HG03103 (cell line): Measurements from ENCODE around the gene LRSAM1.

Source experiments
- ATAC-seq: cut with Tn5 transposase; IDR thresholded peaks from one replicate; pipeline ENCODE4 v1.9.1; 2021; ENCODE audit warnings: low read depth; ENCODE audit not compliant: unreplicated experiment

Gene LRSAM1

DNA sequence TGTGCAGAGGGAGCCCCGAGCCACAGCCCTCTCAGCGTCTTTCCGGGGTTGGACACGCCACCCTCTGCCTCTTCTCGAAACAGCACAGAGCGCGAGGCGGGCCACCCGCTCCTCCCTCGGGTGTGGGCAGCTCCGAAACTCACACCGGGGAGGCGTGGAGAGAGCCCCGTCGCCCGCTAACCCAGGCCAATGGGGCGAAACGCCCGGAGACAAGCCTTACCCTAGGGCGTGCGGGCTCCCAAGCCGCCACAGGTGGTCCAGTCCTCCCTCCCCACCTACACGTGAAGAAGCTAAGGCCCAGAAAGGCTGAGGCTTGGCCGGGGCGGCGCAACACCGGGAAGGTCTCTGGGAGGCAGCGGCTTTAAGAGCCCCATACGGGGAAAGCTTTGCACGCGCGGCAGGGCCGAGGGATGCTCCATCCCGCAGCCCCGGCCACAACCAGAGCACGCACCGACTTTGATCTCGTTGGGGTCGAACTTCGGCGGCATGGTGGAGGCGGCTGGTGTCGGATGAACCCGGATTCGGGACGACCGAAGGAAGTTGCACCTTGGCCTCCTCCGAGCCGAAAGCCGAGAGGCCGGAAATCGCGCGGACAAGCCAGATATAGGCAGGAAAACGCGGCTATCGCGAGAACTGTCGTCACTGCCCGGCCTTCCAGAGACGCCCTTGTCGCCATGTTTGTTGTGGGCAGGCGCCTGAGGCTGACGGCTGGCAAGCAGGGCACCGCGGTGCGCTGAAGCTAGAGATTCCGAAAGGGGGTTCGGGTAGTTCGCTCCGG, at the start of gene LRSAM1, which contains the start of gene RPL12:
Gene LRSAM1, plus strand, starts transcription at position 681 of the 778 bp plus-strand sequence. CDS start 3,018 bp downstream, outside the sequence.
Gene RPL12, minus strand, starts transcription at position 577 of the 778 bp plus-strand sequence. Its CDS starts 89 bp downstream, at position 488.
- ATAC-seq, result peak; percentile 41

DNA sequence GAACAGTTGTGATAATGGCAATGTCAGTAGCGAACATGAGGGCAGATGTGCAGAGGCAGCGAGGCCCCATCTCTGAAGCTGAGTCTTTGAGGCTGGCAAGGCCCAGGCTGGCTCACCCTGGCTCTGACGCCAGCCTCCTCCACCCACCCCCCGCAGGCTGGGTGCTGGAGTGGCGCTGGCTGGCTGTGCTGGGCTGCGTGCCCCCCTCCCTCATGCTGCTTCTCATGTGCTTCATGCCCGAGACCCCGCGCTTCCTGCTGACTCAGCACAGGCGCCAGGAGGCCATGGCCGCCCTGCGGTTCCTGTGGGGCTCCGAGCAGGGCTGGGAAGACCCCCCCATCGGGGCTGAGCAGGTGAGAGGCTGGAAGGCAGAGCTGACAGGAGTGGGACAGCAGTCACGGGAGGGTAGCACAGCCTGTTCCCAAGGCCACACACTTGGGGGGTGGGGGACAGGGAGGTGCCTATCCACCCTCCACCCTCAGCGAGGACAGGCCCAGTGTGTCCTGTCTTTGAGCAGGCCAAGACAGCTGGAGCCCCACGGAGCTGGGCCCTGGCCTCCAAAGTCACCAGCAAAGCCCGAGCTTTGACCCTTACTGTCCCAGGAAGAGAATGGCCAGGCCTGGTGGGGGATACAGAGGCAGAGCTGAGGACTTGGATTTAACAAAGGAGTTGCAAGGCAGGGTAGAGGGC, 48.8 kb upstream of the LRSAM1 start:
- no peak for ATAC-seq

DNA sequence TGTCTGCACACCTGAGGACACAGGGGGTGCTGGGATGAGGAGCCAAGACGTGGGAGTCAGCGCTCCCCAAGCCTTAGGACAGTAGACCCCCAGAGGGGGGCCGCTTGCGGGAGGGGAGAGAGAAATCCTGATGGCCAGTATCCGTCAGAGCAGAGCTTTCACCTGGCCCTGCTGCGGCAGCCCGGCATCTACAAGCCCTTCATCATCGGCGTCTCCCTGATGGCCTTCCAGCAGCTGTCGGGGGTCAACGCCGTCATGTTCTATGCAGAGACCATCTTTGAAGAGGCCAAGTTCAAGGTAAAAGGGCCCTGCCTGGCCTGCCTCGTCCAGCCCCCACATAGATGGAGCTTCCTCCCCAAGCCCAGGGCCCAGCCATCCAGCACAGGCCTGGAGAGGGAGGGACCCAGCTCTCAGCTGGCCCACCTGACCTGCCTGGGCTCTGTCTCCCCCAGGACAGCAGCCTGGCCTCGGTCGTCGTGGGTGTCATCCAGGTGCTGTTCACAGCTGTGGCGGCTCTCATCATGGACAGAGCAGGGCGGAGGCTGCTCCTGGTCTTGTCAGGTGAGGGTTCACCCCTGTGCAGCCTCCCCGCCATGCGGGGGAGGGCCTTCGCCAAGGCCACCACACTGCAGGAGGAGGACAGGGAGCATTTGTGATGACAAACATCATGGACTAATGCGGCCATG, 47.7 kb upstream of the LRSAM1 start:
- ATAC-seq, result no peak

DNA sequence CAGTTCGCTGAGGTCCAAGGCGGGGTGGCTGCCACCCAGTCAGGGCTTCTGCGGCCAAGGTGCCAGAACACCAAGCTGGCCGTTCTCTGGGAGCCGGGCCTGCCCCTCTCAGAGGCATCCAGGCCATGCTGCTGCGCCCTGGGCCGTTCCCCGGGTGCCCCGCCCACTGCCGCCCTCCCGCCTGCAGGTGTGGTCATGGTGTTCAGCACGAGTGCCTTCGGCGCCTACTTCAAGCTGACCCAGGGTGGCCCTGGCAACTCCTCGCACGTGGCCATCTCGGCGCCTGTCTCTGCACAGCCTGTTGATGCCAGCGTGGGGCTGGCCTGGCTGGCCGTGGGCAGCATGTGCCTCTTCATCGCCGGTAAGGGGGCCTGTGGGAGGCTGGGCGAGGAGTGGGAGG, 46.7 kb upstream of the LRSAM1 start:
- ATAC-seq, result no peak

- no peak for ATAC-seq
These were observed 45.8 kb upstream of the LRSAM1 start for GRCh38 chr9:127405344-127406125.

- ATAC-seq, result no peak
These were observed 44.4 kb upstream of the LRSAM1 start for GRCh38 chr9:127406799-127407491.

GRCh38 chr9:127407492-127407843, 43.8 kb upstream of the LRSAM1 start:
- no peak for ATAC-seq

DNA sequence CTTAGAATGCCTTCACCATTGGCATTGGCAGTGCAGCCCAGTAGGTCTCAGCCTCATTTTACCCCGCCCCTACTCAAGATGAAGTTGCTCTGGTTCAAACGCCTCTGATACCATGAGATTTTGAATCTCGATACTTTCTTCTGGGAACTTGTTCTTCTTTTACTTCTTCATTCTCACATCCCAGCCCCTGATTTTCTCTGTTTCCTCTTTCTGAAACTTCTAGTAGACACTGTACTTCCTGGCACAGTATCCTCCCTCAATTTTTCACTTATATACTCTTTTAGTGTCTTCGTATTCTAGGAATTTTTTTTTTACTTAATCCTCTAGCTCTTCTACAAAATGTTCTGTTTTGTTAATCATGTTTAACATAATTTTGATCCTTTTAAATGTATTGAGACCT, 40.2 kb upstream of the LRSAM1 start:
- no peak for ATAC-seq

GRCh38 chr9:127415141-127415540, 36.2 kb upstream of the LRSAM1 start:
- ATAC-seq, result no peak

DNA sequence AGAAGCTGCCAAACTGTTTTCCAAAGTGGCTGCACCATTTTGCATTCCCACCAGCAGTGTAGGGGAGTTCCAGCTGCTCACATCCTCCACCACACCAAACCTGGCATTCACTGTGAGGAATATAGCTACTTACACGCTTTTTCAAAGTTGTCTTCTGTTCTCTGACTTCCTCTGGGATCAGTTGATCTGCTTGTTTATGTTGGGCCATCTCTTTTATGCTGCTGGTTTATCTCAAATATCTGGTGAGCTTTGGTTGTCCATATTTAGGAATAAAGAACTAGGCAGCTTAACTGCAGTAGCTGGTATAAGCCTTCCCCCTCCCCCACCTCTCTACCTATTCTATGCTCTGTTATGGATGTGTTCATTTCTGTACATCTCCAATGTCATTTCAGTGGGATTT, 35.7 kb upstream of the LRSAM1 start:
- no peak for ATAC-seq

- ATAC-seq, result no peak
These were observed 33.9 kb upstream of the LRSAM1 start for GRCh38 chr9:127417131-127418036.

- ATAC-seq, result no peak
These were observed 33.3 kb upstream of the LRSAM1 start for GRCh38 chr9:127418037-127418471.

DNA sequence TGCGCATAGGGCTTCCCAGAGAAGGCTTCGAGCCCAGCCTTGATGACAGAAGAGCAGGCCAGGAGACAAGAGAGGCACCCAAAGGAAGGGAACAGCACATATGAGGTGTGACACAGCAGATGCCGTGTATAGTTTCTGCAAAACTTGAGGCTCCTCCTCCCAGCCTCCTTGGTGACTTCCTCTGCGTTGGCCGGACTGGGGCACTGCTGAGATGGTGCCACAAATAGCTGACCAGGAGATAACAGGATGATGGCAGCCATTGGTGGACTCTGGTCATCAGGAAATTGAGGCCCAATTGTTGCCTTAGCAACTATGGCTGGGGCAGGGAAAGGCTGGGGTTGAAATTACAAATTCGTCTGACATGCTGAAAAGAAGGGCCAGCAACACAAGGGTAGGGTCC, 32.0 kb upstream of the LRSAM1 start:
- no peak for ATAC-seq

DNA sequence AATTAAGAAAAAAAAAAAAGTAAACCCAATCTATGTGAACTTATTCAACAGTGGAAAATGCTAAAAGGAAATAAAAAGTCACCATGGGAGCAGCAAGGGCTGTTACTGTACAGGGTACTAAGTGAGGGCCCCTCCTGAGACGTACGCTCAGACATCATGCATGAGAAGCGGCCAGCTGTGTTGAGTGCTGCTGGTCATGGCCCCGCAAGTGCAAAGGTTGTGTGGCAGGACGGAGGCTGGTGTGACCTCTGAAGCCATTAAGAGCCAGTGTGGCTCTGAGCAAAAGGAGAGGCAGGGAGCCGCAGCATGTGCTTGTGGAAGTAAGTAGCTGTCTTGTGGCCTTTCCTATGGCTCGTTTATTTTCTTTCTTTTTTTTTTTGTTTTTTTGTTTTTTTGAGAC, 30.3 kb upstream of the LRSAM1 start:
- no peak for ATAC-seq

DNA sequence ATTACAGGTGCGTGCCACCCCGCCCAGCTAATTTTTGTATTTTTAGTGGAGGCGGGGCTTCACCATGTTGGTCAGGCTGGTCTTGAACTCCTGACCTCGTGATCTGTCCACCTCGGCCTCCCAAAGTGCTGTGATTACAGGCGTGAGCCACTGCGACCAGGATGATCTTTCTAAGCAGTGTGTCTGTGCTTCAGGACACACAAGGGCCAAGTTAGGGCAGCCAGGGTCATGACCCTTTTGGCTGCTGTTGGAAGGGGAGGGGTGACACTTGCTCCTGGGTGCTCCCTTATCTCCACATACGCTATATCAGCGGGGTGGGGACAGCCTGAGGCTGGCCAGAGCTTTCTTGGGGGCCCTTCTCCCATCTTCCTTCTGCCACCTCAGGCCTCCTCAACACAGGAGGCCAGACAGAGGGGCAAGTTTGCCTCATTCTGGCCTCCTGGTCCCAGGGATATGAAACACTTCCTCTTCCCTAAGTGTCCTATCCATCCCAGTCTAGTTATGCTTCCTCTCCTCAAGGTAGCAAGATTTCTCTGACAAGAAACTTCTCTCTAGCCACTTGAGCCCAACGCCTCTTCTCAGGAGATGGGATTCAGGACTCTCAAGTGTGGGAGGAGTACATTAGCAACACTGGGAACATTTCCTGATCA, 29.1 kb upstream of the LRSAM1 start:
- no peak for ATAC-seq

DNA sequence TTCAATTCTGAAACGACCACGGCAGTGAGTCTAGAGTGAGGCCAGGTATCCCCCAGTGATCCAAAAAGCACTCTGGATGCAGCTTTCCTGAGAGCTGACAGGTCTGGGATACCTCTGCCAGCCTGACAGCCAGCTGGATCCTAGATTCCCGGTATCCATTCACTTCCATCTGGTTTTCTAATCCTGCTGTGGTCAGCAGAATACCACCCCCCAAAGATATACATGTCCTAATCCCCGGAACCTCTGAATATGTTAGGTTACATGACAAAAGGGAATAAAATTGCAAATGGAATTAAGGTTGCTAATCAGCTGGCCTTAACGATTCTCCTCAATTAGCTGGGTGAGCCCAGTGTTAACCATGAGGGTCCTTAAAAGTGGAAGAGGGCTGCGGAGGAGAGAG, 28.5 kb upstream of the LRSAM1 start:
- ATAC-seq, result no peak

- no peak for ATAC-seq
These were observed 27.8 kb upstream of the LRSAM1 start for GRCh38 chr9:127423476-127423933.

DNA sequence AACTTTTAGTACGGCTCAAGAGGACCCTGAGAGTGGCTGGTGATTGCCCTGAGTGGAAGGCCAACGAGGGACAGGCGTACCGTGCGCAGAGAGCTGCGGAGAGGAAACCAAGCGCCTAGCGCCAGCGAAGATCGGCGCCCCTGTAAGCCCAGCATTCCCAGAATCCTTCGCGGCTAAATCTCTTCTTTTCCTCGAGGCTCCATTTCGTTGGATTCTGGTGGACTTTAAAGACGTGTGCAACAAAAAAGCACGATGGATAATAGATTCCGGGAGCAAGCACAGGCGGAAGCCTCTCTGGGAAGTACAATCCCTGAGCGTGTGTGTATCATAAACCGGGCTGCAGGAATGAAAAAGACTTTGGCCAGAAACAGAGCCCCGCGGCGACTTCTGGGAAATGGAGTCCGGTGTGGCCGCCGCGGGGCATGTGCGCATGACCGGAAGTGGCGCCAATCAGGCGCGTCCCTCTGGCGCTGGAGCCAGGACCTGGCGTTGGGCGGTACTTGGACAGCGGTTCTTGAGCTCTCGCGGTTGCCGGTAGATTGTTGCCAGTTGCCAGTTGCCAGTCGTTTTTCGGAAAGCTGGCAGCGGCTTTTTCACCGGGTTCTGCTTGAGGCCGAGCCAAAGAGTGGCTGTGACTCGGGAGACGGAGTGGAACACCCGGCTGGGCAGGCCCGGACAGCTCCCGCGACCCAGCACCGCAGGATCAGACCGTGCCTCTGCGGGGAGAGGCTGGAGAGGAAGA, 27.2 kb upstream of the LRSAM1 start, which contains the start of gene ZNF79:
Gene ZNF79, plus strand, starts transcription at position 449 of the 742 bp plus-strand sequence. CDS start 406 bp downstream, outside the sequence.
- peak; percentile 82 for ATAC-seq
